Naive thymus-derived CD8-positive, alpha-beta T cell (primary cell): ENCODE results near the gene MAGI1. TPM values are rescaled to one million over a fixed set of nuclear protein-coding genes. Genes with fewer than 3 reads are reported as not detected.

Experiments
- ATAC-seq, 2 donors: fragments of 150-1000 bp; cut with Tn5 transposase in 1 of 2; sonication (Bioruptor Pico), chemical (Tn5 transposase) in 1 of 2; 1 replicate in 1 of 2; 2 replicates in 1 of 2; pipeline ENCODE4 v1.10.0; 2021; ENCODE audit warnings: mild to moderate bottlenecking in 2 of 2, moderate library complexity in 2 of 2
- POLR2A ChIA-PET: fragments of 350-600 bp; sonication (Branson Sonifier 250); formaldehyde crosslinking; loops from one replicate; lab custom pipeline; 2021; ENCODE audit warnings: antibody characterized with exemption; lab: Charles Lee
- DNase-seq, 10 donors: peaks; one replicate each; pipeline versions ENCODE4 v3.0.0 to v3.0.0-alpha.2; 2020 to 2022
- H3K27ac Mint-ChIP-seq, 10 donors: one replicate each; pipeline ENCODE4 v1.8.0; 2020 to 2022; ENCODE audit warnings: mild to moderate bottlenecking in 10 of 10, mixed read lengths in 10 of 10, moderate library complexity in 4 of 10, inconsistent platforms in 1 of 10
- H3K27me3 Mint-ChIP-seq, 5 donors: one replicate each; pipeline ENCODE4 v1.8.0; 2021 to 2022; ENCODE audit warnings: mixed read lengths in 5 of 5
- H3K36me3 Mint-ChIP-seq, 3 donors: one replicate each; pipeline ENCODE4 v1.8.0; 2020 to 2022; ENCODE audit warnings: mixed read lengths in 3 of 3, mild to moderate bottlenecking in 2 of 3, inconsistent platforms in 1 of 3
- H3K4me1 Mint-ChIP-seq, 4 donors: one replicate each; pipeline ENCODE4 v1.8.0; 2021 to 2022; ENCODE audit warnings: mixed read lengths in 4 of 4
- H3K4me3 Mint-ChIP-seq, 10 donors: one replicate each; pipeline ENCODE4 v1.8.0; 2020 to 2022; ENCODE audit warnings: mild to moderate bottlenecking in 10 of 10, mixed read lengths in 10 of 10, moderate library complexity in 6 of 10, inconsistent platforms in 1 of 10
- H3K9me3 Mint-ChIP-seq, 9 donors: one replicate each; pipeline ENCODE4 v1.8.0; 2020 to 2022; ENCODE audit warnings: mixed read lengths in 9 of 9, mild to moderate bottlenecking in 3 of 9, inconsistent platforms in 1 of 9, moderate library complexity in 1 of 9
- polyA plus RNA-seq, 3 donors: library from polyadenylated mRNA; unstranded; fragments of 300-500 nt; fragmentation: Illumina TruSeq; gene quantifications; one replicate each; pipeline ENCODE4 v1.2.3, GENCODE V29; 2021
- total RNA-seq, 8 experiments: library from RNA in 2 of 8; stranded (reverse) in 2 of 8; gene quantifications; one replicate each; pipeline ENCODE4 v1.2.3 and lab custom pipeline; 2021 to 2026

Gene MAGI1
- total and polyA plus RNA-seq, 5 experiments from 2014 or later: not detected

- POLR2A ChIA-PET: no interaction called here
- H3K36me3 Mint-ChIP-seq: no peaks in the 10 kb centered on the region
- no peak overlapping the region for H3K4me3 Mint-ChIP-seq
Observed at GRCh38 chr3:65717676-65718346, 320.9 kb downstream of the MAGI1 start.

GRCh38 chr3:65716071-65716751 is 322.5 kb downstream of the MAGI1 start:
- no peak for DNase-seq
- POLR2A ChIA-PET: no interaction called here
- Mint-ChIP-seq H3K27ac (no peak overlapping the region), H3K9me3 (peaks cover 0 to 2% (median 0%) of the 10 kb centered on the region in 9 donors), H3K4me1 (no peaks in the 10 kb centered on the region), H3K4me3 (no peak overlapping the region), H3K36me3 (no peaks in the 10 kb centered on the region), H3K27me3 (peaks cover 0 to 3% (median 0%) of the 10 kb centered on the region in 5 donors)
- ATAC-seq: no peak

More at GRCh38 chr3:65717676-65718346, 320.9 kb downstream of the MAGI1 start:
- DNase-seq (no peak), ATAC-seq (no peak)
- Mint-ChIP-seq H3K4me1 (no peaks in the 10 kb centered on the region), H3K27ac (no peak overlapping the region), H3K9me3 (peaks cover 0 to 2% (median 0%) of the 10 kb centered on the region in 9 donors), H3K27me3 (peaks cover 0 to 3% (median 0%) of the 10 kb centered on the region in 5 donors)

- DNase-seq (no peak), ATAC-seq (no peak)
- no peak overlapping the region for H3K4me3 Mint-ChIP-seq
- no peaks in the 10 kb centered on the region for H3K36me3 Mint-ChIP-seq
- H3K4me1 Mint-ChIP-seq: no peaks in the 10 kb centered on the region
- H3K27me3 Mint-ChIP-seq: peaks cover 0 to 3% (median 0%) of the 10 kb centered on the region in 5 donors
- H3K27ac Mint-ChIP-seq: no peak overlapping the region
- H3K9me3 Mint-ChIP-seq: peaks cover 0 to 5% (median 0%) of the 10 kb centered on the region in 9 donors
- POLR2A ChIA-PET: no interaction called here
Observed at GRCh38 chr3:65714134-65714533, 324.6 kb downstream of the MAGI1 start.

GRCh38 chr3:65713016-65713415 is 325.7 kb downstream of the MAGI1 start:
- no peak overlapping the region for H3K27ac Mint-ChIP-seq
- no peak overlapping the region for H3K4me3 Mint-ChIP-seq
- peaks cover 0 to 3% (median 0%) of the 10 kb centered on the region in 5 donors for H3K27me3 Mint-ChIP-seq
- H3K36me3 Mint-ChIP-seq: no peaks in the 10 kb centered on the region
- DNase-seq (no peak), ATAC-seq (no peak)
- POLR2A ChIA-PET: no interaction called here
- H3K9me3 Mint-ChIP-seq: peaks cover 0 to 5% (median 0%) of the 10 kb centered on the region in 9 donors
- H3K4me1 Mint-ChIP-seq: no peaks in the 10 kb centered on the region

- H3K4me1 Mint-ChIP-seq: no peaks in the 10 kb centered on the region
- no peak for DNase-seq
Observed at GRCh38 chr3:65712140-65712539, 326.6 kb downstream of the MAGI1 start.

GRCh38 chr3:65706776-65707568 is 331.7 kb downstream of the MAGI1 start:
- Mint-ChIP-seq H3K4me3 (no peak overlapping the region), H3K27ac (no peak overlapping the region), H3K4me1 (no peaks in the 10 kb centered on the region), H3K27me3 (peaks cover 0 to 7% (median 0%) of the 10 kb centered on the region in 5 donors), H3K36me3 (no peaks in the 10 kb centered on the region), H3K9me3 (peaks cover 0 to 7% (median 0%) of the 10 kb centered on the region in 9 donors)
- ATAC-seq: no peak
- POLR2A ChIA-PET: no interaction called here
- no peak for DNase-seq

More at GRCh38 chr3:65712140-65712539, 326.6 kb downstream of the MAGI1 start:
- no peak for ATAC-seq
- Mint-ChIP-seq H3K36me3 (no peaks in the 10 kb centered on the region), H3K27ac (no peak overlapping the region), H3K27me3 (peaks cover 0 to 3% (median 0%) of the 10 kb centered on the region in 5 donors), H3K4me3 (no peak overlapping the region), H3K9me3 (peaks cover 0 to 5% (median 0%) of the 10 kb centered on the region in 9 donors)
- POLR2A ChIA-PET: no interaction called here

- Mint-ChIP-seq H3K4me1 (no peaks in the 10 kb centered on the region), H3K9me3 (peaks cover 0 to 5% (median 0%) of the 10 kb centered on the region in 9 donors), H3K27me3 (peaks cover 0 to 7% (median 0%) of the 10 kb centered on the region in 5 donors), H3K27ac (no peak overlapping the region), H3K36me3 (no peaks in the 10 kb centered on the region), H3K4me3 (no peak overlapping the region)
- ATAC-seq (no peak), DNase-seq (no peak)
- POLR2A ChIA-PET: no interaction called here
Observed at GRCh38 chr3:65706301-65706700, 332.4 kb downstream of the MAGI1 start.

GRCh38 chr3:65703820-65704219 is 334.9 kb downstream of the MAGI1 start:
- no peak overlapping the region for H3K27ac Mint-ChIP-seq
- no peak for ATAC-seq
- no peak overlapping the region for H3K4me3 Mint-ChIP-seq

GRCh38 chr3:65703026-65703425 is 335.7 kb downstream of the MAGI1 start:
- ATAC-seq (no peak), DNase-seq (no peak)
- Mint-ChIP-seq H3K4me1 (no peaks in the 10 kb centered on the region), H3K27ac (no peak overlapping the region), H3K9me3 (peaks cover 0 to 4% (median 0%) of the 10 kb centered on the region in 9 donors), H3K36me3 (no peaks in the 10 kb centered on the region), H3K27me3 (peaks cover 0 to 7% (median 0%) of the 10 kb centered on the region in 5 donors), H3K4me3 (no peak overlapping the region)
- POLR2A ChIA-PET: no interaction called here

More at GRCh38 chr3:65703820-65704219, 334.9 kb downstream of the MAGI1 start:
- peaks cover 0 to 4% (median 0%) of the 10 kb centered on the region in 9 donors for H3K9me3 Mint-ChIP-seq
- no peak for DNase-seq
- no peaks in the 10 kb centered on the region for H3K36me3 Mint-ChIP-seq
- no peaks in the 10 kb centered on the region for H3K4me1 Mint-ChIP-seq
- POLR2A ChIA-PET: no interaction called here
- H3K27me3 Mint-ChIP-seq: peaks cover 0 to 7% (median 0%) of the 10 kb centered on the region in 5 donors

- POLR2A ChIA-PET: no interaction called here
- no peak overlapping the region for H3K27ac Mint-ChIP-seq
- peaks cover 0 to 4% (median 0%) of the 10 kb centered on the region in 9 donors for H3K9me3 Mint-ChIP-seq
- H3K27me3 Mint-ChIP-seq: peaks cover 0 to 7% (median 0%) of the 10 kb centered on the region in 5 donors
- H3K36me3 Mint-ChIP-seq: no peaks in the 10 kb centered on the region
- DNase-seq (no peak), ATAC-seq (no peak)
- no peak overlapping the region for H3K4me3 Mint-ChIP-seq
- H3K4me1 Mint-ChIP-seq: no peaks in the 10 kb centered on the region
Observed at GRCh38 chr3:65702202-65702601, 336.5 kb downstream of the MAGI1 start.

GRCh38 chr3:65701516-65701915 is 337.2 kb downstream of the MAGI1 start:
- ATAC-seq (no peak), DNase-seq (no peak)
- Mint-ChIP-seq H3K27ac (no peak overlapping the region), H3K4me1 (no peaks in the 10 kb centered on the region), H3K4me3 (no peak overlapping the region), H3K27me3 (peaks cover 0 to 6% (median 0%) of the 10 kb centered on the region in 5 donors), H3K9me3 (peaks cover 0 to 4% (median 2%) of the 10 kb centered on the region in 9 donors), H3K36me3 (no peaks in the 10 kb centered on the region)
- POLR2A ChIA-PET: no interaction called here

- no peaks in the 10 kb centered on the region for H3K4me1 Mint-ChIP-seq
- DNase-seq (no peak), ATAC-seq (no peak)
- H3K36me3 Mint-ChIP-seq: peaks cover 0 to 3% (median 0%) of the 10 kb centered on the region in 3 donors
- H3K27ac Mint-ChIP-seq: no peak overlapping the region
- no peaks in the 10 kb centered on the region for H3K27me3 Mint-ChIP-seq
- peaks cover 0 to 3% (median 0%) of the 10 kb centered on the region in 9 donors for H3K9me3 Mint-ChIP-seq
- POLR2A ChIA-PET: no interaction called here
- no peak overlapping the region for H3K4me3 Mint-ChIP-seq
Observed at GRCh38 chr3:65689436-65689835, 349.3 kb downstream of the MAGI1 start.
